ENCODE results near the gene NBEAL2.

DNA sequence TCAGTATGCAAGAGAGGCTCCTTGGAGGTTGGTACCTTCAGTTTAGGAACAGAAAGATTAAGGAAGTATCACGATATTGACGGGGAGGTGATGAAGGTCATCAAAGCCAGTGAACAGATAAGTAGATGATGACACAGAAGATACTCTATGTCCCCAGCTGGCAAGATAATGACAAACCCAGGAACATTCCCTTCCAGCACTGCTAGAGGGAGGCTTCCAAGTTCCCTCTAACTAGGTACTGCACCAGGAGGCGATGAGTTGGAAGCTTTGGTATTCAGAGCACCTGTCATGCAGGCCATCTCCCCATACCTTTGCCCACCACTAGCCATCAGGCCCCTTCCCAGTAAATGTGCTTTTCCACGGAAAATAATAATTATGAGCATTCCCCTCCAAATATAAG is 40.8 kb downstream of the NBEAL2 start:
- TF ChIP-seq, protein P1, sequence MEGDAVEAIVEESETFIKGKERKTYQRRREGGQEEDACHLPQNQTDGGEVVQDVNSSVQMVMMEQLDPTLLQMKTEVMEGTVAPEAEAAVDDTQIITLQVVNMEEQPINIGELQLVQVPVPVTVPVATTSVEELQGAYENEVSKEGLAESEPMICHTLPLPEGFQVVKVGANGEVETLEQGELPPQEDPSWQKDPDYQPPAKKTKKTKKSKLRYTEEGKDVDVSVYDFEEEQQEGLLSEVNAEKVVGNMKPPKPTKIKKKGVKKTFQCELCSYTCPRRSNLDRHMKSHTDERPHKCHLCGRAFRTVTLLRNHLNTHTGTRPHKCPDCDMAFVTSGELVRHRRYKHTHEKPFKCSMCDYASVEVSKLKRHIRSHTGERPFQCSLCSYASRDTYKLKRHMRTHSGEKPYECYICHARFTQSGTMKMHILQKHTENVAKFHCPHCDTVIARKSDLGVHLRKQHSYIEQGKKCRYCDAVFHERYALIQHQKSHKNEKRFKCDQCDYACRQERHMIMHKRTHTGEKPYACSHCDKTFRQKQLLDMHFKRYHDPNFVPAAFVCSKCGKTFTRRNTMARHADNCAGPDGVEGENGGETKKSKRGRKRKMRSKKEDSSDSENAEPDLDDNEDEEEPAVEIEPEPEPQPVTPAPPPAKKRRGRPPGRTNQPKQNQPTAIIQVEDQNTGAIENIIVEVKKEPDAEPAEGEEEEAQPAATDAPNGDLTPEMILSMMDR (conservative IDR thresholded peaks at IDR 0.05; ENCODE audit: low read depth, low read length): no peak
- no peak for TF ChIP-seq EZH2 (IDR thresholded peaks at IDR 0.05; ENCODE audit: borderline replicate concordance, low read depth, low read length, poor library complexity, severe bottlenecking)

All from A673 (cell line).